H54 (cell line): ENCODE measurements around the gene STARD10.

Experiments used
- DNase-seq: peaks from one replicate; pipeline ENCODE4 v3.0.0; 2011; ENCODE audit warnings: low spot score, mixed read lengths; ENCODE audit not compliant: insufficient read length
- FAIRE-seq: peaks from 3 replicates; lab custom pipeline; 2011; peaks lifted over from hg19 to GRCh38; lab: Jason Lieb, UNC
- POLR2A ChIP-seq: IDR thresholded peaks from 2 replicates; pipeline ENCODE4 v1.6.1; 2011; ENCODE audit warnings: low read depth, mild to moderate bottlenecking, low read length

STARD10 gene

DNA sequence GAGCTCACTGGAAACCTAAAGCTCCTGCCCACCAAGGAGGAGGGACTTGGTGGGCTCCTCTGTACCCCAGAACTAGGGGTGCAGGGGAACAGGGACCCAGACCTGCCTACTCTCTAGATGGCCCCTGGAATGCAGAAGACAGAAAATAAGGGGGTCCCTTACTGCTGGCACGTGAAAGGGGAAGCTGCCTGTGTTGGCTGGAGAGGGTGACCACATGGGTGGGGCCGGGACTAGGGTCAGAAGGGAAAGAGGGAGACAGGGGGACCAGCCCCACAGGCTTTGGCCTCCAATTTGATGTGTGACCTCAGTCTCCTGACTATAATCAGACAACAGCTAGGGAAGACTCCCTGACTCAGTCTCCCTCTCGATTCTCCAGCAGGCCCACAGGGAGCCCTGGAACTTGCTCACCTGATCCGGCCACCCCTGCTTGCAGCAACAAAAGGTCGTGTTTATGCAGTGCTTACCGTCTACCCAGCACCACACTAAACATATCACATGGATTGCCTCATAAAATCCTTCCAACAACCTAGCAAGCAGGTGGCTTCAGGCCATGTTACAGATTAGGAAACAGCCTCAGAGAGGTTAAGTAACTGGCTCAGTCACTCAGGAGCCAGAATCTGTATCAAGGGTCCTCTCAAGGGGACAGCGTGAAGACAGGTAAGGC is 51.9 kb downstream of the STARD10 start:
- no peak for TF ChIP-seq POLR2A
- DNase-seq (no peak), FAIRE-seq (no peak)

DNA sequence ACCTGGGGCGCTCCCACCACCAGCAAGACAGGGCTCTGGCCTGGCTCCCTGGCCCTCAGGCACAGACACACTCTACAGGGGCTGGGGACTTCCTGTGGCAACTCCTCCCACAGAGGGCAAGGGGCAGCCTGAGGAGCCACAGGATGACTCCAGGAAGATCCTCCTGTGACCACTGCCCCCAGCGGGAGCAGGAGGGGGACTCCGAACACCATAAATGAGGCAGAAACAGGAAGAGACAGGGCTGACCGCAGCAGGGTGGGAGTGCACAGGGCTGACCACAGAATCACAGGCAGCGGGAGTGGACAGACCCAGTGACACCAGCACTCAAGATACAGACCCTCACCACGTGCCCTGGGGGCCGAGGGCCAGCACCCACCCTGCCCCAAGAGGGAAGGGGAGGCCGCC is 52.4 kb downstream of the STARD10 start:
- no peak for TF ChIP-seq POLR2A
- FAIRE-seq = no peak
- no peak for DNase-seq

- no peak for FAIRE-seq
- DNase-seq = no peak
- TF ChIP-seq POLR2A = no peak
Observed at GRCh38 chr11:72740562-72741428, 53.1 kb downstream of the STARD10 start.

GRCh38 chr11:72740060-72740424 is 53.8 kb downstream of the STARD10 start:
- no peak for TF ChIP-seq POLR2A
- no peak for FAIRE-seq
- DNase-seq = no peak

GRCh38 chr11:72739240-72740059 is 54.4 kb downstream of the STARD10 start:
- FAIRE-seq (no peak), DNase-seq (no peak)
- TF ChIP-seq POLR2A = no peak

DNA sequence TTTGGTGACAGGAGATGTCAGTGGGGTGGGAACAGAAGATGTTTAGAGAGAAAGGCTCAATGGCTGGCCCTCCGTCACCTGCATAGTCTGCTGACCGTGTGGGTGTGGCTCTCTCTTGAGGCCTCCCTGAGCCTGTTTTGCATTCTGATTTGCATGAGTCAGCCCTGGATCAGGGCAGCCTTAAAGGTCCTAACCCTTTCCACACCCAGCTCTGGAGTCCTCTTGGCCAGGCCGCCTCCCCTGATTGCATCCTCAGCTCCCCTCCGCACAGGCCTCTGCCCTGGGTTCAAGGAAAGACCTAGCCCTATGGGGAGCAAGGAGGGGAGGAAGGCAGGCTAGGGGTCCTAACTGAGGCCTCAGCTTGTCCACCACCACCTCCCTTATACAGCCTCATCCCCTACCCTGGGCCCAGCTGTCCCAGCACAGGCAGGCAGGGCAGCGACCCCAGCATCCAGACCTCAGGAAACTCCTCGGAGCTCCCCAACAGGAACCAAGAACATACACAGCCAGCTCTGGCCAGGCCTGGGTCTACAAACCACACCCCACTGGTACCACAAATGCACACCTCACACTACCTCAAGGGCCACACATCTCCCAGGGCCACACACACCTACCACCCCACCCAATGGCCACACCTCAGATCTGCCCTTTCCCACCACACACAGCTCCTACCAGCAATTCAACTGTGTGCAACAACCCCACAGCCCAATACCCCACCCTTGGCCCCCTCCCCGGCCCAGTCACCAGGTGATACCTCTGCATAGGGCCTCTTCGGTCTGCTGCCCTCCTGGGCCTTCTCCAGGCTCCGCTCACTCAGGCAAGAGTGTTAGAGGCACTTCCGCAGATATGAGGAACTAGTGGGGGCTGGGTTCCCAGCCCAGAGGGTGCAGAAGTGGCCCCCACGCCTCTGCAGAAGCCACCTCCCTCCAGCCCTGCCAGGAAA is 55.4 kb downstream of the STARD10 start:
- DNase-seq (peak; percentile 71), FAIRE-seq (no peak)
- no peak for TF ChIP-seq POLR2A

GRCh38 chr11:72737336-72737735 is 56.5 kb downstream of the STARD10 start:
- FAIRE-seq (no peak), DNase-seq (no peak)
- TF ChIP-seq POLR2A = no peak

GRCh38 chr11:72736452-72737069 is 57.3 kb downstream of the STARD10 start:
- no peak for FAIRE-seq
- peak; percentile 73 for DNase-seq
- TF ChIP-seq POLR2A = no peak

DNA sequence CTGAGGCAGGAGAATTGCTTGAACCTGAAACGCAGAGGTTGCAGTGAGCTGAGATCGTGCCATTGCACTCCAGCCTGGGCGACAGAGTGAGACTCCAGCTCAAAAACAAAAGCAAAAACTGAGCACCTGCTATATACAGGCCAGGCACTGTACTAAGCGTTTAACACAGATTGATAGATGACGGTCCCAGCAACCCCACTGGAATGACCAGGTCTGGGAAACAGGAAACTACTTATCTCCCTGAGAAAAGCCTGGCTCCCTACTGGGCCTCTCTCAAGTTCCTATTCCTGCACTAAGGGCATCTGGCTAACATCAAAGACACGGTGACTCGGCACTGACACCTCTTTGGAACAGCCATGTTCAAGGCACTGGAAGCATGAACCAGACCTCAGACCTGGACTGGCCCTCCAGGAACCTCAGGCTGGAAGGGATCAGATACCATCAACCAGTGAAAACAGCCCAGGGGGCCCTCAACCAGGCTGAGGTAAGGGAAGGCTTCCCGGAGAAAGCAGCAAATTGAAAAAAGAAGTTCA is 58.3 kb downstream of the STARD10 start:
- TF ChIP-seq POLR2A = no peak
- FAIRE-seq (no peak), DNase-seq (no peak)

DNA sequence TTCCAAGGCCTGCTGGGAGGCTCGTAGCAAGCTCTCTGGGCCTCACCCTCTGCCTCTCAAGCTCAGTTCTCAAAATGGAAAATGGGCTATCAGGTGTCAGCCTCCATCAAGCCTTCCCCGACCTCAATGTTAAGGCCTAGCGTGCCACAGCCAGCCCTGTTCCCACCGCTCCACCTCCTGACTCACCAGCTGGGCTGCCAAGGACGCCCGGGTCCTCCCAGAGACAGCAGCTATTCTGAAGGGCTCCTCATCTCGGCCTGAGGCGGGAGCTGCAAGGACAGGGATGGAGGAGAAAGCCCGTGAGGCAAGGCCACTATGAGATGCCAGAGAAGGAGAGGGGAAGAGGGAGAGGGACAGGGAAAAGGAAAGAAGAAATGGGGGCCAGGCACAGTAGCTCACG is 61.5 kb downstream of the STARD10 start:
- FAIRE-seq (no peak), DNase-seq (no peak)
- no peak for TF ChIP-seq POLR2A

DNA sequence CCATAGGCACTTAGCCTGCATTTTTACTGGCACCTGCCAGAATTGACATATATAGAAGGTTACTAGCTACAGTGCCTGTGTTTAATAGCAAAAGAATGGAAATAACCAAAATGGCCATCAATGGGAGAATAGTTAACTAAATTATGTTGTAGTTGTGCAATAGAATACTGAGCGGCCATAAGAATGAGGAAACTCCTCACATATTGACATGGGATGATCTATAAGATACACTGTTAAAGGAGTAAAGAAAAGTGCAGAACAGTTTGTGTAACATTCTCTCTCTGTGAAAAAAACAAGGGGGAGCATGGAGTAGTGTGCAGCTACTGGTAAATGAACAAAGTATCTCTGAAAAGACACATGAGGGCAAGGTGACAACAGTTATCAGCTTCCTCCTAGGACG is 63.1 kb downstream of the STARD10 start:
- TF ChIP-seq POLR2A = no peak
- FAIRE-seq = no peak
- no peak for DNase-seq

DNA sequence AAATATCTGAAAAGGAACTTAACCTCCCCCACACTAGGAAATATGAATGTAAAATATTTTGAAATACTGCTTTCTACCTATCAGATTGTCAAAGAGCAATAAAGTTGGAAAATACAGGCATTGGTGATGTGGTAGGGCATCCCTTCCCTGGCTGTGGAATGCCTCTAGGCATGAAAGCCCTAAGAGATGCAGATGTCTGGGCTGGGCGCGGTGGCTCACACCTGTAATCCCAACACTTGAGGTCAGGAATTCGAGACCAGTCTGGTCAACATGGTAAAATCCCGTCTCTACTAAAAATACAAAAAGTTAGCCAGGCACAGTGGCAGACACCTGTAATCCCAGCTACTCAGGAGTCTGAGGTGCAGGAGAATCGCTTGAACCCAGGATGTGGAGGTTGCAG is 63.6 kb downstream of the STARD10 start:
- FAIRE-seq (no peak), DNase-seq (no peak)
- TF ChIP-seq POLR2A = no peak

GRCh38 chr11:72727521-72727920 is 66.3 kb downstream of the STARD10 start:
- no peak for DNase-seq
- FAIRE-seq = no peak
- TF ChIP-seq POLR2A = no peak
